ENCODE results near the gene PDXP.
A peak's percentile ranks its signal among the peaks of the same experiment; 100 is the strongest.
"Not testable (repeated sequence)": the region's sequence is repeated elsewhere in the genome, so short reads cannot be mapped to it uniquely, and the experiment has no call there.

PDXP gene

GRCh38 chr22:37643225-37643847 lies 15.2 kb upstream of the PDXP start:
- peak in 1 of 2 donors; percentile 72 for DNase-seq (ENCODE audit: extremely low read depth in 1 of 2, low read depth in 1 of 2)

GRCh38 chr22:37647317-37647716 lies 11.2 kb upstream of the PDXP start:
- DNase-seq (ENCODE audit: extremely low read depth in 1 of 2, low read depth in 1 of 2), result no peak

- no peak for DNase-seq (ENCODE audit: extremely low read depth in 1 of 2, low read depth in 1 of 2)
Observed at GRCh38 chr22:37647928-37648327, 10.6 kb upstream of the PDXP start.

- DNase-seq (ENCODE audit: extremely low read depth in 1 of 2, low read depth in 1 of 2), result no peak
Observed at GRCh38 chr22:37650463-37651136, 7.9 kb upstream of the PDXP start.

- DNase-seq (ENCODE audit: extremely low read depth in 1 of 2, low read depth in 1 of 2), result no peak
Observed at GRCh38 chr22:37654563-37655251, 3.8 kb upstream of the PDXP start.

- no peak for DNase-seq (ENCODE audit: extremely low read depth in 1 of 2, low read depth in 1 of 2)
Observed at GRCh38 chr22:37655252-37655563, 3.3 kb upstream of the PDXP start.

GRCh38 chr22:37656583-37656982 lies 1.9 kb upstream of the PDXP start:
- not testable (repeated sequence) for DNase-seq (ENCODE audit: extremely low read depth in 1 of 2, low read depth in 1 of 2)

- DNase-seq (ENCODE audit: extremely low read depth in 1 of 2, low read depth in 1 of 2), result no peak
Observed at GRCh38 chr22:37657590-37658132, 862 bp upstream of the PDXP start.

- DNase-seq (ENCODE audit: extremely low read depth in 1 of 2, low read depth in 1 of 2), result no peak
Observed at GRCh38 chr22:37659066-37659896, 758 bp downstream of the PDXP start.

- DNase-seq (ENCODE audit: extremely low read depth in 1 of 2, low read depth in 1 of 2), result no peak
Observed at GRCh38 chr22:37659897-37660708, 1.6 kb downstream of the PDXP start.

GRCh38 chr22:37660709-37661045 lies 2.2 kb downstream of the PDXP start:
- DNase-seq (ENCODE audit: extremely low read depth in 1 of 2, low read depth in 1 of 2), result no peak

- DNase-seq (ENCODE audit: extremely low read depth in 1 of 2, low read depth in 1 of 2), result no peak
Observed at GRCh38 chr22:37661160-37661924, 2.8 kb downstream of the PDXP start.

GRCh38 chr22:37662039-37662438 lies 3.5 kb downstream of the PDXP start:
- no peak for DNase-seq (ENCODE audit: extremely low read depth in 1 of 2, low read depth in 1 of 2)

GRCh38 chr22:37663521-37664140 lies 5.1 kb downstream of the PDXP start:
- DNase-seq (ENCODE audit: extremely low read depth in 1 of 2, low read depth in 1 of 2), result no peak

- DNase-seq (ENCODE audit: extremely low read depth in 1 of 2, low read depth in 1 of 2), result no peak
Observed at GRCh38 chr22:37664249-37665101, 6.0 kb downstream of the PDXP start.

GRCh38 chr22:37665487-37665886 lies 7.0 kb downstream of the PDXP start:
- DNase-seq (ENCODE audit: extremely low read depth in 1 of 2, low read depth in 1 of 2), result no peak

- no peak for DNase-seq (ENCODE audit: extremely low read depth in 1 of 2, low read depth in 1 of 2)
Observed at GRCh38 chr22:37669586-37669985, 11.1 kb downstream of the PDXP start.

- no peak for DNase-seq (ENCODE audit: extremely low read depth in 1 of 2, low read depth in 1 of 2)
Observed at GRCh38 chr22:37672206-37672919, 13.8 kb downstream of the PDXP start.

Measured in stimulated activated CD8-positive, alpha-beta memory T cell treated with anti-CD3 and anti-CD28 coated beads, Interleukin-7, amount 100 ng/mL, for 48 hours (primary cell).